GM12864 (cell line): Measurements from ENCODE around the gene RAB8B.

Experiments used
- DNase-seq: peaks from one replicate; pipeline ENCODE4 v3.0.0-alpha.2; 2011; ENCODE audit warnings: low read depth
- H3K4me3 ChIP-seq: 2 replicates; pipeline ENCODE4 v1.5.1; 2011; ENCODE audit warnings: mild to moderate bottlenecking, low read depth, low read length, control low read depth
- CTCF ChIP-seq: IDR thresholded peaks from 2 replicates; pipeline ENCODE4 v1.5.1; 2011; ENCODE audit warnings: low read depth, mild to moderate bottlenecking, moderate library complexity, low read length, control low read depth, inconsistent platforms; ENCODE audit errors: missing control alignments

RAB8B gene

DNA sequence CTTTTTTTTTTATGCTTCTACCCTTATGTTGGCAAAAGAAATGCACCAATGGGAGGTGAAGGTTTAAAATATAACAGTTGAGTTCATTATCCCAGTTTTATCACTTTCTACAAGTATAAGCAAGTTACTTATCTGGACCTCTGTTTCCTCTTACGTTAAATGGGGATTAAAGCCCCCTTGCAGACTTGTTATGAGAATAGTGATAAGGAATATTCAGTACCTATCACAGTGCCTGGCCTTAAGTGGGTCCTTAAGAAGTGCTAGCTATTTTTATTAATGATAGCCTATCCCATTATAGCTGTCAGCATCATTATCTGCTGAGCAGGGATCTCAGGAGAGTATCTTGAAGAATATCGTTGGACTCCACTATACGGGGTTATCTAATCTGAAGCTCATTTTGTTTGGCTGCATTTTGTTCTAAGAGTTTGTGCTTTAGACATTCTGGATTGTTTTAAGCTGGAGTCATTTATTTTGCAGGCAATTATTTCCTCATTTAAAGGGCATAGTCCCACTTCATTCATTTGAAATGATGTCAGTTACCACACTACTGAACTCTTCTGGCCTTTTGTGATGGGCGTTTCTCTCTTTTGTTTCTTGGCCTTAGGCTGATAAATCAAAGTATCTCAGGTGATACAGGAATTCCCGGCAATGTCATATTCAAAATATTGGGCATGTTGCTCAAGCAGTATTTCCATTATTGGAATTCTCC, 28.8 kb downstream of the RAB8B start:
- DNase-seq, result no peak
- no peak overlapping the region for H3K4me3 ChIP-seq
- TF ChIP-seq CTCF, result no peak

DNA sequence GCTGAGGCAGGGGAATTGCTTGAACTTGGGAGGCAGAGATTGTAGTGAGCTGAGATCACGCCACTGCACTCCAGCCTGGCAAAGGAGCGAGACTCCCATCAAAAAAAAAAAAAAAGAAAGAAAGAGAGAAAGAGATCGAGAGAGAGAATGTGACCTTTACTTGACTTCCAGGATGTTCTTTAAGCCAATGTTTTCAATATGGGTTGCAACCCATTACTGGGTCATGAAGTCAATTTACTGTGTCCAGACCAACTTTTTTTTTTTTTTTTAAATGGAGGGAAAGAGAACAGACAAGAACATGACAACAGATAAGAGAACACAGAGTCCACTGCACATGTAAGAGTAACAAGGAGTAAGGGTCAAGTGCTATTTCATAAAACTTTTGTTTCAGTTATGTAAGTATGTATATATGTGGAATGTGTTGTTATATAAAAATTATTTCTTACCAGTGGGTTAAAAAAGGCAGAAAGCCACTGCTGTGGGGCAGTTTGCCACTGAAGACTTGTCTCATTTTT, 29.8 kb downstream of the RAB8B start:
- no peak for TF ChIP-seq CTCF
- no peak for DNase-seq
- H3K4me3 ChIP-seq, result no peak overlapping the region

DNA sequence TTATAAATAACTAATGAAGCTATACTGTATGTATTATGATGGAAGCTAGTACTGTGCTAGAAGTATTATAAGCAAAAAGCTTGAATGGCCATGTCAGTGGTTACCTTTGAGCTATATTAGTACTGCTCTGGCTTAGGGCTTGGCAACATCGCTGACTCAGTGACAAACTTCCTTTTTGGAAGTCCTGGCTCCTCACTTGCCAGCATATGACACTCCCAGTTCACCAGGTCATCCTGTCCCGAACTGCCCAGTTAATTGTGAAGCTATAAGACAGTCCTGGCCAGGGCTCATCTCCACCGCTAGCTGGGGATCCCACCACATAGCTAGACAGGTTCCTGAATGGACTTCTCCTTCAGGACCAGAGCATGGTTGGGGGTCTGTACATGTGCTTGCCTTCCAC, 31.9 kb downstream of the RAB8B start:
- H3K4me3 ChIP-seq, result no peak overlapping the region
- no peak for TF ChIP-seq CTCF
- DNase-seq, result no peak

GRCh38 chr15:63223463-63223862, 34.1 kb downstream of the RAB8B start:
- no peak overlapping the region for H3K4me3 ChIP-seq
- DNase-seq, result no peak
- TF ChIP-seq CTCF, result no peak

DNA sequence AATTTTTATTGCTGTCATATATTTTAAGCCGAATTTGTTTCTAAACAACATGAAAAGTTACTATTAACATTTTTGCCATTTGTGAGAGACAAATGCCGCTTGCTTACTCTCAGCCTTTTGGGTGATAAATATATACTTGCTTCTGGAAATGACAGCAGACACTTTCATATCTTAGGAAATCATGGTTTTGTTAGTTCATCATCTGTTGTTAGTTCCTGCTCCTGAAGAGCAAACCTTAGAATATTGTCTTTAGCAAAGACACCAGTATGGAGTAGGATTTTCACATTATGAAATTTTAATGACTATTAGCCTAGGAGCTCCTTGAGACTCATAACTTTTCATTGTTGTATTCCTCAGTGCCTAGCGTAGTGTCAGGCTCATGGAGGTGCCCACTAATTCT, 36.0 kb downstream of the RAB8B start:
- TF ChIP-seq CTCF, result no peak
- DNase-seq, result no peak
- H3K4me3 ChIP-seq, result no peak overlapping the region

DNA sequence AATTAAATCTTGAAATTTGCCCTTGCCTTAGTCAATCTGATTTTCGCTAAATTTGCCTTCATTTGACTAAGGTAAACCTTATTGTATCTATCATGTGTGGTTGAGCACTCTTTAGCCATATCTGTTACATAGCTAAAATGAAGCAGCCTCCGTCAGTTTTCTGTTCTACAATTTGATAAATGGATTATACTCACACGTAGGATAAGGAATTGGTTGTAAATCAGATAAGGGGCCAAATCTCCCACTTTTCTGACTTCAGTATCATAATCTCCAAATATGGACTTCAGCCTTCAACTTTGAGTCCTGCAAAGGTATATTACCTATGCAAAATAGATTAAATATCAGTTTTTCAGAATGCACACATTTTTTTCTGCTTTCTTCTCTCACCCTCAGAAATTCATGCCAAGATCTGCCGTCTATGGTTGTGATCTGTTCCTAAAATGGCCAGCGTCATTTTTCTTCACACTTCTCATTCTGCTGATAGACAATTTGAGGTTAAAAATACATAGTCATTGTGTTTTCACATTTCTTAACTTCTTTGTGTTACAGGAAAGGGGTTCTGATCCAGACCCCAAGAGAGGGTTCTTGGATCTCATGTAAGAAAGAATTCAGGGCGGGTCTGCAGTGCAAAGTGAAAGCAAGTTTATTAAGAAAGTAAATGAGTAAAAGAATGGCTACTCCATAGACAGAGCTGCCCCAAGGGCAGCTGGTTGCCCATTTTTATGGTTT, 36.9 kb downstream of the RAB8B start:
- DNase-seq, result no peak
- no peak overlapping the region for H3K4me3 ChIP-seq
- no peak for TF ChIP-seq CTCF
